ENCODE measurements around the gene FAT1.

- TF ChIP-seq CTCF (IDR thresholded peaks at IDR 0.05) (no peak), FOXP4 (CRISPR knock-in tag; IDR thresholded peaks at IDR 0.05) (no peak)
Measured at GRCh38 chr4:186557061-186557460, 166.6 kb downstream of the FAT1 start.

All from WTC11 (cell line).